CD14-positive monocyte (primary cell): ENCODE results near the gene CYP3A5. TPM values are rescaled to one million over a fixed set of nuclear protein-coding genes. Genes with fewer than 3 reads are reported as not detected.

ENCODE experiments used
- DNase-seq, 3 donors: peaks; one replicate each; pipeline ENCODE4 v3.0.0-alpha.2; 2011 to 2022
- H2AFZ ChIP-seq: 2 replicates; pipeline ENCODE4 v1.6.0; 2012; ENCODE audit warnings: mild to moderate bottlenecking, low read depth, low read length, inconsistent platforms; ENCODE audit not compliant: insufficient read depth, poor library complexity, severe bottlenecking
- H3K27ac ChIP-seq, 2 donors: 1 replicate in 1 of 2; 2 replicates in 1 of 2; pipeline ENCODE4 v1.5.1; 2012 to 2013; ENCODE audit warnings: low read length in 2 of 2, control low read depth in 1 of 2, inconsistent platforms in 1 of 2, low read depth in 1 of 2, mild to moderate bottlenecking in 1 of 2
- H3K27me3 ChIP-seq, 2 donors: one replicate each; pipeline versions ENCODE4 v1.6.0 to v1.6.1; 2011 to 2013; ENCODE audit warnings: low read length in 2 of 2; ENCODE audit not compliant: control insufficient read depth in 2 of 2, insufficient read depth in 2 of 2
- H3K36me3 ChIP-seq, 2 donors: replicated peaks in 1 of 2; 1 replicate in 1 of 2; 2 replicates in 1 of 2; pipeline versions ENCODE4 v1.5.1 to v1.6.1; 2012 to 2013; ENCODE audit warnings: low read length in 2 of 2, control low read depth in 1 of 2, inconsistent platforms in 1 of 2, mild to moderate bottlenecking in 1 of 2; ENCODE audit not compliant: insufficient read depth in 2 of 2, control insufficient read depth in 1 of 2
- H3K4me1 ChIP-seq, 2 donors: 1 replicate in 1 of 2; 2 replicates in 1 of 2; pipeline versions ENCODE4 v1.5.1 to v1.6.1; 2012 to 2013; ENCODE audit warnings: low read length in 2 of 2, control low read depth in 1 of 2, inconsistent platforms in 1 of 2, mild to moderate bottlenecking in 1 of 2, moderate library complexity in 1 of 2; ENCODE audit not compliant: insufficient read depth in 2 of 2, control insufficient read depth in 1 of 2
- H3K4me2 ChIP-seq: replicated peaks from 2 replicates; pipeline ENCODE3; 2012; ENCODE audit warnings: low read length, moderate library complexity, mild to moderate bottlenecking; ENCODE audit not compliant: poor library complexity, severe bottlenecking; ENCODE audit errors: extremely low read depth
- H3K4me3 ChIP-seq, 3 experiments: fragments of 200-600 bp in 1 of 3; sonication (generic) in 1 of 3; replicated peaks in 1 of 3; 1 replicate in 2 of 3; 2 replicates in 1 of 3; pipeline ENCODE4 v1.5.1; 2011 to 2013; ENCODE audit warnings: low read length in 3 of 3, mild to moderate bottlenecking in 3 of 3, control low read depth in 2 of 3, low read depth in 2 of 3, inconsistent platforms in 1 of 3, moderate library complexity in 1 of 3
- H3K79me2 ChIP-seq: 2 replicates; pipeline ENCODE4 v1.6.0; 2012; ENCODE audit warnings: mild to moderate bottlenecking, control low read depth, inconsistent platforms, low read length, moderate library complexity; ENCODE audit not compliant: insufficient read depth
- H3K9ac ChIP-seq: 2 replicates; pipeline ENCODE4 v1.6.0; 2017; ENCODE audit warnings: low read length, mild to moderate bottlenecking; ENCODE audit not compliant: insufficient read depth, poor library complexity, severe bottlenecking
- H3K9me3 ChIP-seq, 2 donors: replicated peaks in 1 of 2; 1 replicate in 1 of 2; 2 replicates in 1 of 2; pipeline versions ENCODE4 v1.5.1 to v1.6.1; 2012 to 2013; ENCODE audit warnings: low read length in 2 of 2, control low read depth in 1 of 2; ENCODE audit not compliant: control insufficient read depth in 1 of 2, insufficient read depth in 1 of 2
- H4K20me1 ChIP-seq: 2 replicates; pipeline ENCODE4 v1.6.0; 2012; ENCODE audit warnings: mild to moderate bottlenecking, low read length, control low read depth, moderate library complexity; ENCODE audit not compliant: insufficient read depth
- H3K27ac Mint-ChIP-seq, 7 donors: one replicate each; pipeline ENCODE4 v1.8.0; 2020; ENCODE audit warnings: mild to moderate bottlenecking in 7 of 7, mixed read lengths in 7 of 7, moderate library complexity in 6 of 7, inconsistent platforms in 2 of 7
- H3K27me3 Mint-ChIP-seq, 3 donors: one replicate each; pipeline ENCODE4 v1.8.0; 2021 to 2022; ENCODE audit warnings: low read depth in 3 of 3, mild to moderate bottlenecking in 3 of 3, mixed read lengths in 3 of 3, moderate library complexity in 3 of 3, inconsistent platforms in 1 of 3
- H3K36me3 Mint-ChIP-seq, 2 donors: one replicate each; pipeline ENCODE4 v1.8.0; 2020; ENCODE audit warnings: mixed read lengths in 2 of 2, inconsistent platforms in 1 of 2, mild to moderate bottlenecking in 1 of 2
- H3K4me1 Mint-ChIP-seq: one replicate; pipeline ENCODE4 v1.8.0; 2020; ENCODE audit warnings: mild to moderate bottlenecking, mixed read lengths
- H3K4me3 Mint-ChIP-seq, 2 donors: one replicate each; pipeline ENCODE4 v1.8.0; 2020; ENCODE audit warnings: mild to moderate bottlenecking in 2 of 2, mixed read lengths in 2 of 2, moderate library complexity in 1 of 2
- H3K9me3 Mint-ChIP-seq, 7 donors: one replicate each; pipeline ENCODE4 v1.8.0; 2020 to 2022; ENCODE audit warnings: mixed read lengths in 7 of 7, mild to moderate bottlenecking in 6 of 7, moderate library complexity in 6 of 7, inconsistent platforms in 2 of 7
- CTCF ChIP-seq: fragments of 200-600 bp; IDR thresholded peaks from one replicate; pipeline ENCODE4 v1.8.0; 2022; ENCODE audit warnings: antibody characterized with exemption, mild to moderate bottlenecking
- WGBS: methylation state at CpG from one replicate; pipeline ENCODE4 v1.1.5; 2013; ENCODE audit warnings: missing lambda C conversion rate; ENCODE audit not compliant: insufficient coverage; 5-methylcytosine and 5-hydroxymethylcytosine counted together
- intact Hi-C, 2 donors: fragments of 100-400 bp; cut with micrococcal nuclease; formaldehyde crosslinking; loops; one replicate each; pipeline versions ENCODE4 v1.15.0 to v1.15.1; 2023
- polyA plus RNA-seq, 3 donors: library from polyadenylated mRNA; depleted of rRNA in 1 of 3; unstranded in 2 of 3; stranded (reverse) in 1 of 3; fragments of 300-500 nt in 2 of 3; fragments of >200 nt in 1 of 3; fragmentation: Illumina TruSeq in 2 of 3; gene quantifications; 1 replicate in 2 of 3; 2 replicates in 1 of 3; pipeline ENCODE4 v1.2.3, GENCODE V29; 2012 to 2021

CYP3A5 gene
- polyA plus RNA-seq, 3 donors, result 0.05 TPM; not detected in 2

GRCh38 chr7:99709260-99709659, 29.5 kb upstream of the CYP3A5 start:
- no CpG with 5 or more reads among the region's 2 CpGs for WGBS
- Mint-ChIP-seq H3K4me3 (no peak overlapping the region), H3K36me3 (no peaks in the 10 kb centered on the region), H3K9me3 (peaks cover 6 to 21% (median 12%) of the 10 kb centered on the region in 7 donors), H3K27me3 (peaks cover 0 to 3% (median under 1%) of the 10 kb centered on the region in 3 donors), H3K4me1 (no peaks in the 10 kb centered on the region), H3K27ac (no peak overlapping the region)
- no peak overlapping the region for H3K4me3 ChIP-seq
- DNase-seq, result no peak
- no peaks in the 10 kb centered on the region for H3K27me3 ChIP-seq
- no peak overlapping the region for H3K9ac ChIP-seq
- no peak overlapping the region for H2AFZ ChIP-seq
- H3K27ac ChIP-seq, result no peak overlapping the region
- H3K79me2 ChIP-seq, result no peaks in the 10 kb centered on the region
- intact Hi-C loops, result no loop called here
- no peak overlapping the region for H3K4me2 ChIP-seq
- no peak for TF ChIP-seq CTCF
- H3K36me3 ChIP-seq, result no peaks in the 10 kb centered on the region
- H3K9me3 ChIP-seq, result peaks cover 0 to 2% of the 10 kb centered on the region in 2 donors
- H4K20me1 ChIP-seq, result no peaks in the 10 kb centered on the region
- H3K4me1 ChIP-seq, result no peaks in the 10 kb centered on the region

GRCh38 chr7:99707096-99707495, 27.3 kb upstream of the CYP3A5 start:
- intact Hi-C loops, result no loop called here
- peaks cover 8 to 20% (median 11%) of the 10 kb centered on the region in 7 donors for H3K9me3 Mint-ChIP-seq
- Histone ChIP-seq H3K9ac (no peak overlapping the region), H3K9me3 (peaks cover 0 to 2% of the 10 kb centered on the region in 2 donors), H2AFZ (no peak overlapping the region), H3K4me1 (no peaks in the 10 kb centered on the region), H3K27me3 (no peaks in the 10 kb centered on the region), H4K20me1 (no peaks in the 10 kb centered on the region), H3K4me3 (no peak overlapping the region), H3K27ac (no peak overlapping the region), H3K79me2 (no peaks in the 10 kb centered on the region), H3K36me3 (no peaks in the 10 kb centered on the region), H3K4me2 (no peak overlapping the region)
- peaks cover 0 to 3% (median 3%) of the 10 kb centered on the region in 3 donors for H3K27me3 Mint-ChIP-seq
- H3K36me3 Mint-ChIP-seq, result no peaks in the 10 kb centered on the region
- DNase-seq, result no peak
- no CpG with 5 or more reads among the region's 1 CpG for WGBS
- no peaks in the 10 kb centered on the region for H3K4me1 Mint-ChIP-seq
- no peak overlapping the region for H3K27ac Mint-ChIP-seq
- TF ChIP-seq CTCF, result no peak
- H3K4me3 Mint-ChIP-seq, result no peak overlapping the region
